GM19397 (cell line): ENCODE results near the gene SNX21.
"Not testable (repeated sequence)": the region's sequence is repeated elsewhere in the genome, so short reads cannot be mapped to it uniquely, and the experiment has no call there.

Experiments used
- ATAC-seq: cut with Tn5 transposase; IDR thresholded peaks from one replicate; pipeline ENCODE4 v1.9.1; 2021; ENCODE audit warnings: mild to moderate bottlenecking, moderate library complexity; ENCODE audit not compliant: unreplicated experiment

The SNX21 gene

DNA sequence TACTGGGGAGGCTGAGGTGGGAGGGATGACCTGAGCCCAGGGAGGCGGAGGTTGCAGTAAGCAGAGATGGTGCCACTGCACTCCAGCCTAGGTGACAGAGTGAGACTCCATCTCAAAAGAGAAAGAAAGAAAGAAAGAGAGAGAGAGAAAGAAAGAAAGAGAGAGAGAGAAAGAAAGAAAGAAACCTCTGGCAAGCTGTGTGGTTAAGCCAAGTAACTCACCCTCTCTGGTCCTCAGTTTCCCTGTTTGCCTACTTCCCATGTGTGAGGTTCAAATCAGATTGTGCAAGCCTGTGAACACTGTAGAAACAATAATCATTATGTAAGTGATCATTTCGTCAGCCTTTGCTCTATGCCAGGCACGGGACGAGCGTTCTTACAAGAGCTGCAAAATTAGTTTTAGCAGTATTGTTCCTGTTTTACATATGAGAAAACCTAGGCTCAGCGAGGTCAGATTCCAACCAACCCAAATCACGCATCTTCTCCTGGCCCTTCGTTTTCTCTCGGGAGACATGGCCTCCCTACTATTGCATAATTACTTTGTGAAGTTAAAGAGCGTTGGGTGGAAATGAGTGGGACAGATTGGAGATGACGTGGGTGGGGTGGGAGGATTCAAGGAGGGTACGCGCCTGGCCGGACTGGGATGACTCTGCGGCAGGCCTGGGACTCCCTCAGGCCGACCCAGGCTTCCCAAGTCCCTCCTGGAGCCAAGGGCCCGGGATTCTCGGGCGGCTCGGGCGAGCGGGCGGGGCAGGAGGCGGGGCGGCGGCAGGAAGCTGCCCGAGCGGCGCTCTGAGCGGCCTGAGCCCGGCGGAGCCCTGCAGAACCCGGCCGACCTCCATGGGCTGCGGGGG is at the start of gene SNX21:
Gene SNX21 (plus strand): TSS at position 770 of the 853 bp plus-strand sequence. CDS start 121 bp downstream, outside the sequence.
- ATAC-seq: no peak

DNA sequence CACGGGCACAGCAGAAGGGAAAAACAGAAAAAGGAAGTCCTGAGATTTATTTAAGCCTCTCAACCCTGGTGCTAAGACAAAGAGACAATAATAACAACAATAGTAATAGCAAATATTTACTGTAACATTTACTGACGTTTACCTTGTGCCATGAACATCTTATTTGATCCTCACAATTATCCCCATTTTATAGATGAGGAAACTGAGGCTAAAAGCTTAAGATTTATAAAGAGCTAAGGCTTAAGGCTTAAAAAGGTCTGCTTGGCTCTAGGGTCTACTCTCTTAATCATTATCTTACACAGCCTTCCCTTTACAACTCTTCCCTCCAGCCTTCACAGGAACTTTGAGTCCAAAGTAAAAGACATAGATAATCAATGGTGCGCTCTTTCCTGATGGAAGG is 45.2 kb upstream of the SNX21 start:
- ATAC-seq: no peak

DNA sequence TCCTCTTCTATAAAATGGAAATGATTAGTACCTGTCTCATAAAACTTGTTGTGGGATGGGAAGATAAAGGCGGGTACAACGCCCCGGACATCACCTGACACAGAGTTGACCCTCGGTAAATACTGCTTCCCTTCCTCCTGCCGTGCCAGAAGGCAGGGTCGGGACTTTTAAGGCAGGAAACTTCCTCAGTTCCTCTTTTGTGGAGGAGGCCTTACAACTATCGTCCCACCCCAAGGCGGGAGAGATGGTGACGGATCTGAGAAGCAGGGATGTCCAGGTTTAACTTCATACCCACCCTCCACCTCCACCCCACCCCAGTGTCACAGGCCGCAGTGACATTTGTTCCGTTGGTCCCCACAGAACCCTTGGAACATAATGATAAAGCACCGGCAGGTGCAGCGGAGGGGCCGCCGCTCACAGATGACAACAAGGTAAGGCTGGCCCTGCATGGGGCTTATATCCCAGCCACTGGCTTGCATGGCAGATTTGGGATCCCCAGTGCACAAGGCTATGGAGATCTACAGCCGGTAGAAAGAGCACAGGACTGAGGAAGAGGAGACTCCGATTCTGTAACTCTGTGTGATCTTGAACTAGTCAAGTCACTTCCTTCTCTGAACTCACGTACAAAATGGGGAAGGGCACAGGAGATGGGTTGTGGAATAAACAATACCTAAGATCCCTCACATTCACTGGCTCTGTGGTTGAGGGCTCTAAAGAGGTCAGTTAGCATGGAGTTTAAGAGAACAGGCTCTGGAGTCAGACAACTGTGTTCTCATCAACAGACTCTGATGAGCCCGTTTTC is 41.1 kb upstream of the SNX21 start:
- ATAC-seq: no peak

- no peak for ATAC-seq
These were observed 37.1 kb upstream of the SNX21 start for GRCh38 chr20:45796337-45797065.

DNA sequence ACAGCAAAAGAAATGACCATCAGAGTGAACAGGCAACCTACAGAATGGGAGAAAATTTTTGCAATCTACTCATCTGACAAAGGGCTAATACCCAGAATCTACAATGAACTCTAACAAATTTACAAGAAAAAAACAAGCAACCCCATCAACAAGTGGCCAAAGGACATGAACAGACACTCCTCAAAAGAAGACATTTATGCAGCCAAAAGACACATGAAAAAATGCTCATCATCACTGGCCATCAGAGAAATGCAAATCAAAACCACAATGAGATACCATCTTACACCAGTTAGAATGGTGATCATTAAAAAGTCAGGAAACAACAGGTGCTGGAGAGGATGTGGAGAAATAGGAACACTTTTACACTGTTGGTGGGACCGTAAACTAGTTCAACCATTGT is 36.1 kb upstream of the SNX21 start:
- ATAC-seq: not testable (repeated sequence)

DNA sequence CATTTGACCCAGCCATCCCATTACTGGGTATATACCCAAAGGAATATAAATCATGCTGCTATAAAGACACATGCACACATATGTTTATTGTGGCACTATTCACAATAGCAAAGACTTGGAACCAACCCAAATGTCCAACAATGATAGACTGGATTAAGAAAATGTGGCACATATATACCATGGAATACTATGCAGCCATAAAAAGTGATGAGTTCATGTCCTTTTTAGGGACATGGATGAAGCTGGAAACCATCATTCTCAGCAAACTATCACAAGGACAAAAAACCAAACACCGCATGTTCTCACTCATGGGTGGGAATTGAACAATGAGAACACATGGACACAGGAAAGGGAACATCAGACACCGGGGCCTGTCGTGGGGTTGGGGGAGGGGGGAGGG is 35.6 kb upstream of the SNX21 start:
- ATAC-seq: not testable (repeated sequence)

DNA sequence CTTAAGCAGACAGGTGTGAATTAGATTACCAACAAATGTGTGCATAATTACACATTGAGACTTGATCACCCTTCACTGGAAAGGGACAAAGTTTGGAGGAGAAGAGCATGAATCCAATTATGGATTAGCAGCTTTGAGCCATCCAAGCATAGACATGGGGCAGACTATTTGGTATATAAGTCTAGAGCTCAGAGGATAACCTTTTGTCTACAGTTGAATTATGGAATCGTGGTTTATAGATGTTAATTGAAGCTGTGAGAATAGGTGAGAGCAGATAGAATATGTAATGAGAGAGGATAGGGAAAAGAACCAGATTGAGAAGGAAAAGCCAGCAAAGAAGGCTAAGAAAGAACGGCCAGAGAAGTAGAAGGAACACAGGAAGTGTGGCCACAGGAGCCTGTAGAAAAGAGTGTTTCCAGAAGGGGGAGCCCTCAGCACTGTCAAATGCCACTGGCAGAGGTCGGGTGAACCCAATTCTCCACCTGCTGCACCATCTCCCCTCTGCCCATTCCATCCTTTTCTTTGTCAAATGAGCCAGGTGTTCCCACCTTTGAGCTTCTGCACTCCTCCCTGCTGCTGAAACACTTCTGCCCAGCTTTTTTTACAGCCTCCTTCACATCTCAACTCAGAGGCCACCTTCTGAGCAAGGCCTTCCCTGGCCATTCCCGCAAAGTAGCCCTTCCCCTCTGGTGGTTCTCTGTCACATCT is 34.5 kb upstream of the SNX21 start:
- peak; percentile 57 for ATAC-seq

GRCh38 chr20:45801851-45802250 is 31.7 kb upstream of the SNX21 start:
- ATAC-seq: no peak

GRCh38 chr20:45810191-45810970 is 23.2 kb upstream of the SNX21 start:
- ATAC-seq: no peak

- ATAC-seq: peak; percentile 98
These were observed 21.2 kb upstream of the SNX21 start, which contains the start of gene UBE2C for GRCh38 chr20:45812157-45813005. UBE2C (plus strand) TSS chr20:45812644; CDS start chr20:45812696, 52 bp downstream.

- no peak for ATAC-seq
These were observed 20.6 kb upstream of the SNX21 start for GRCh38 chr20:45813006-45813340.

GRCh38 chr20:45813489-45813888 is 20.1 kb upstream of the SNX21 start:
- no peak for ATAC-seq

- ATAC-seq: no peak
These were observed 19.3 kb upstream of the SNX21 start for GRCh38 chr20:45814314-45814713.

DNA sequence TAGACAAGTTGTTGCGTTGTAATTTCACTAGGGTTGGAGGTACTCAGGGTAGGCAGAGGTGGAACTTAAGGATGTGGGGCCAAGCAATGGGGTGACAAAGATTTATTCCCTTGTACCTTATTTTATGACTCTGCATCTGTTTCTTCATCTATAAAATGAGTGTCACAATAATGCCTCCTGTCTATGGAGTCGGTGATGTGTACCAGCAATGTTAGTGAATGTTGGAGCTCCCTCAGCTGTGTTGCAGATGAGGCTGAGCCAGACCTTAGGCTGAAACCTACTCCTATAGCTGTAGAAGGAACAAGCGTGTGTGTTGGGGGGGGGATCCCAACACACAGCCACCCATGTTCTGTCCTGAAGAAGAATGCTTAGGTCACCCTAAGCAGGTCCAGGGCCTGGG is 16.6 kb upstream of the SNX21 start:
- no peak for ATAC-seq

- no peak for ATAC-seq
These were observed 16.0 kb upstream of the SNX21 start for GRCh38 chr20:45817376-45818194.

- no peak for ATAC-seq
These were observed 15.4 kb upstream of the SNX21 start for GRCh38 chr20:45818239-45818638.

DNA sequence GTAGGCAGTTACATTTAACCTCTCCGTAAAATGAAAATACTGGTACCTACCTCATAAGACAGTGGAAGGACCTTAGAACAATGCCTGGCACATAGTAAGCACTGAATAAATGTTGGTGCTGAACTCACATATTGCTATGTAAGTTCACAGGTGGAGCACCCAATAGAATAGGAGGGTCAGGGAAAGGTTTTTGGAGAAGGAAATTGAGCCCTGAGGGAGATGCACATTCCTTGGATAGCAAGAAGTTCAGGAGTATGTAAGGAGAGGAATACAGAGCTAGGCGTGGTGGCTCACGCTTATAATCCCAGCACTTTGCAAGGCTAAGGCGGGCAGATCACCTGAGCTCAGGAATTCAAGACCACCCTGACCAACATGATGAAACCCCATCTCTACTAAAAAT is 14.1 kb upstream of the SNX21 start:
- no peak for ATAC-seq

DNA sequence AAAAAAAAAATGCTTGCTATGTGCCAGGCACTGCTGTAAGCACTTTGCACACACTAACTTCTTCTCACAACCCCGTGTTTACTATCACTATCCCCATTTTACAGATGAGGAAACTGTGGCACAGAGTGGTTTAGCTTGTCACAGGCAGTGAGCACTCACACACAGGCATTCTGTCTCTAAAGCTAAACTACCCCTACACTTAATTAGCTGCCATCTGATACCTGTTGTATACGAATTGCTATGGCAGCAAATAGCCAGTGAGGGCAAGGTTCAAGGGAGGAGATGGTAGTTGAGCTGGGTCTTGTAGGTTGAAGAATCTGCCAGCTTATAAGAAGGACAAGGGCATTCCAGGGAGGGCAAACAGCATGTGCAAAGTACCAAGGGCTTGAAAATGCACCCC is 11.7 kb upstream of the SNX21 start:
- ATAC-seq: no peak
